GM19240 (cell line): Measurements from ENCODE around the gene ARL2BP.
"Not testable (repeated sequence)": the region's sequence is repeated elsewhere in the genome, so short reads cannot be mapped to it uniquely, and the experiment has no call there.

Experiments used
- DNase-seq: peaks from one replicate; pipeline ENCODE4 v3.0.0; 2011; ENCODE audit warnings: low spot score; ENCODE audit not compliant: insufficient read length

ARL2BP gene

GRCh38 chr16:57263541-57264351 lies 18.7 kb downstream of the ARL2BP start:
- no peak for DNase-seq

- DNase-seq, result no peak
These were observed 19.3 kb downstream of the ARL2BP start for GRCh38 chr16:57264381-57264780.

- DNase-seq, result no peak
These were observed 19.9 kb downstream of the ARL2BP start for GRCh38 chr16:57264950-57265371.

- no peak for DNase-seq
These were observed 20.9 kb downstream of the ARL2BP start for GRCh38 chr16:57265850-57266530.

GRCh38 chr16:57266531-57267260 lies 21.6 kb downstream of the ARL2BP start:
- no peak for DNase-seq

GRCh38 chr16:57267343-57267742 lies 22.3 kb downstream of the ARL2BP start:
- DNase-seq, result not testable (repeated sequence)

GRCh38 chr16:57268804-57269800 lies 24.0 kb downstream of the ARL2BP start:
- DNase-seq, result no peak

- no peak for DNase-seq
These were observed 25.4 kb downstream of the ARL2BP start for GRCh38 chr16:57270221-57271062.

GRCh38 chr16:57271063-57271345 lies 25.9 kb downstream of the ARL2BP start:
- no peak for DNase-seq

GRCh38 chr16:57271867-57272495 lies 26.9 kb downstream of the ARL2BP start:
- no peak for DNase-seq

GRCh38 chr16:57273359-57273758 lies 28.3 kb downstream of the ARL2BP start:
- DNase-seq, result no peak

GRCh38 chr16:57273826-57274225 lies 28.8 kb downstream of the ARL2BP start:
- DNase-seq, result no peak

GRCh38 chr16:57275946-57276345 lies 30.9 kb downstream of the ARL2BP start:
- DNase-seq, result not testable (repeated sequence)

GRCh38 chr16:57276596-57276995 lies 31.5 kb downstream of the ARL2BP start:
- DNase-seq, result no peak

GRCh38 chr16:57277586-57277985 lies 32.5 kb downstream of the ARL2BP start:
- DNase-seq, result no peak

- no peak for DNase-seq
These were observed 33.4 kb downstream of the ARL2BP start for GRCh38 chr16:57278494-57278893.

GRCh38 chr16:57279780-57280638 lies 35.0 kb downstream of the ARL2BP start:
- DNase-seq, result no peak

- DNase-seq, result no peak
These were observed 36.7 kb downstream of the ARL2BP start for GRCh38 chr16:57281791-57282190.
